ENCODE measurements around the gene ALPK1.
"Not testable (repeated sequence)": the region's sequence is repeated elsewhere in the genome, so short reads cannot be mapped to it uniquely, and the experiment has no call there.

The ALPK1 gene

DNA sequence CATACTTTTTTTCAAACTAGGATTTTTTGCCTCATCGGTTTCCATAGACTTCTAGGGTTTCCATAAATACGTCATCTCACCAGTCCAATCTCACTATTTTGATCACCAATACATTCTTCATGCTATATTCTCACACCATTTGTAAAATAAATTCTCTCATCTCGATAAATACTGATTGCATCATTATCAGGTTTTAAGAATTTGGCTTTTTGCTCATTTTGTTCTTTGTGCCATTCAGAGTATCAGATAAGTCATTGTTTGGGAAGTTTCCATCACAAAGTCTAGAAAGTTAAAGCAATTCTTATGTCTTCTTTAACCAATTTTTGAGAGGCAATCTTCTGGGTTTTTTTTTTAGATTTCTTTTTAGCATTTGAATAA is 81.1 kb downstream of the ALPK1 start:
- no peak for DNase-seq (ENCODE audit: low read depth in 2 of 2)

- DNase-seq (ENCODE audit: low read depth in 2 of 2): no peak
Observed at GRCh38 chr4:112378858-112379257, 81.7 kb downstream of the ALPK1 start.

DNA sequence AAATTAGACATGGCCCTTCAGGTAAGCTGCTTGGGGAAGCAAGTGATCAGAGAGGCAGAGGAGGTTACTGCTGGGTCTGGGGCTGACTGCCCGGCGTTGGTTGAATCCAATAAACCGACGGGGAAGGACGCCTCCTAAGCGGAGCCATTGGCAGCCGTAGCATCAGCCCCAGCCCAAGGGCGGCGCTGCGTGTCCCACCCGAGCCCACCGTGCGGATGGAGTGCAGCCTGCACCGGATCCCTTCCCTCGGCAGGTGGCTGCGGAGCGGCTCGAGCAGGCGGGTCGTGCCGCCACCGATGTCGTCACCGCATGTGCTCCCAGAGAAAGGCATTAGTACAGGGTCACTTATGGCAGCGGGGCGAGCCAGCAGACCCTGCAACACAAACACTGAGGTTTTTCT is 82.1 kb downstream of the ALPK1 start:
- no peak for DNase-seq (ENCODE audit: low read depth in 2 of 2)

DNA sequence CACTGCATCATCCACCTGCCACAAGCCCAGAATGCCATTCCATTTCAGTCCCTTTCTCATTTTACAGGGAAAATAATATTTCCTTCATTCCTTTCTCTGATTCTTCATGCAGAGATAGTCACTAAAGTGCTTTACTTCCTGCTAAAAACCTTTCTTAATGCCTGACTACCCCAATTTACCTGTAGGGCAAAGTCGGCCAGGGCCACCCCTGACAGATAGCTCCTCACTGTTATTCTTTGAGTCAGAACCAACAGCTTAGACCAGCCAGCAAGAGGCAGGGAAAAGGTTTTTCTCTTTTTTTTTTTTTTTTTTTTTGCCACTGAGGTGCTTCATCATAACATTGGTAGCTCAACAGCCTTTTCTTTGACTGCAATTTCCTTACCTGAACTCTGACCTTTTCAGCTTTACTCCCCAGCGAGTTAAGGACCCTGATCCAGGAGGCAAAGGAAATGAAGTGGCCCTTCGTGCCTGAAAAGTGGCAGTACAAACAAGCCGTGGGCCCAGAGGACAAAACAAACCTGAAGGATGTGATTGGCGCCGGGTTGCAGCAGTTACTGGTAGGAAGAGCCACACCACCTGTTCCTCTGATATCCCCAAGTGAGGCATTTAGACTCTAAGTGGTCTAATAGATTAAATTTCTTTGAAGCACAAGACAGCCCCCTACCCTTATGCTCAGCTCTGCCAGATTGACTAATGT is 85.0 kb downstream of the ALPK1 start:
- DNase-seq (ENCODE audit: low read depth in 2 of 2): no peak

DNA sequence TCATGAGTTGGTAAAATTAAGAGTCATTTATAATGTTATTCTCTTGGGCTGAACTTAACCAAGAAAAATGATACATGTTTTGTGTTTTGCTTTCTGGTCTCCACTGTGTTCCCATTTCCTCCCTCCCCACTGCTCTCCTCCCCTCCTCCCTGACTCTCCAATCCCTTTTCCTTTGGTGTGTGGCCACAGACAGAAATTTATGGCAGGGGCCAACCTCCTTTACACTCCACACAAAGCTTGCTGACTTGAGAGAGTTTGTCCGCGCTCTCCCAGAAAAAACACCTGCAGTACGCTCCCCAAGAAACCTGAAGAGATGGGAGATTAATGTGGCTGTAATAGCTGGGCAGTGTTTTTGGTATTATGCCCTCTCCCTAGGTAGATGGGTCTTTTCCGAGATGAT is 88.9 kb downstream of the ALPK1 start:
- DNase-seq (ENCODE audit: low read depth in 2 of 2): no peak

GRCh38 chr4:112402098-112402497 is 104.9 kb downstream of the ALPK1 start:
- DNase-seq (ENCODE audit: low read depth in 2 of 2): no peak

GRCh38 chr4:112403101-112403945 is 106.2 kb downstream of the ALPK1 start:
- no peak for DNase-seq (ENCODE audit: low read depth in 2 of 2)

DNA sequence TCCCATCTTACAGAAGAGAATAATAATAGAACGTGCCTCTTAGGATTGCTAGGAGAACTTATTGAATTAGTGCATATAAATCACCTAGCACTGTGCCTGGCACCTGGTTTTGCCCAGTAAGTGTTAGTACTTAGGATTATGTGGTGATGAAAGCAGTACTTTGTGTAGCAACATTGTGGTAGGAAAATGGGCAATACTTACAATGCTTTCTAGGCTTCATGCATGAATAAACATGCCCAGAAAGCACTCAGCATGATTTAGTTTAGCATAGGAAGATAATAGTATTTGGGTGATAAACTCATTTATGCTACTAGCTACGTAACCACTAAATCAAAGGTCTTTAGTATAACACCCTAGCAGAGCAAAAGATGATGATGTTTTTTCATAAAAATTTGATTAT is 113.2 kb downstream of the ALPK1 start:
- no peak for DNase-seq (ENCODE audit: low read depth in 2 of 2)

DNA sequence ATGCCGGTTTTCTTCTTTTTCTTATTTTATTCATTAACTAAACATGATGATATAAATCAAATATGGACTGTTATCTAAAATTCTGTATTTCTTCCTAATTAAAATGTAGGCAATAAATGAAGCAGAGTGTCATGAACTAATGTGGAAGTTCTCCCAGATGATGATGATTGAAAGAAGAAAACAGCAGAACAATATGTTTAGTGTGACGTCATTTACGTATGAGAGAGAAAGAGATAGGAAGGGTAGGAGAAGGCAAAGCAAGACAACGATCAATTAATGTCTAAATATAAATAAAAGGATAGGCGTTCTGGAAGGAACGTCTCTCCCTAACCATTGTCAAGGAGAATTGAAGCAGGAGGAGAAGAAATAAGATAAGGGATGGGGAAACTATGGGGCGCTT is 113.6 kb downstream of the ALPK1 start:
- no peak for DNase-seq (ENCODE audit: low read depth in 2 of 2)

- no peak for DNase-seq (ENCODE audit: low read depth in 2 of 2)
Observed at GRCh38 chr4:112411781-112412550, 114.8 kb downstream of the ALPK1 start.

DNA sequence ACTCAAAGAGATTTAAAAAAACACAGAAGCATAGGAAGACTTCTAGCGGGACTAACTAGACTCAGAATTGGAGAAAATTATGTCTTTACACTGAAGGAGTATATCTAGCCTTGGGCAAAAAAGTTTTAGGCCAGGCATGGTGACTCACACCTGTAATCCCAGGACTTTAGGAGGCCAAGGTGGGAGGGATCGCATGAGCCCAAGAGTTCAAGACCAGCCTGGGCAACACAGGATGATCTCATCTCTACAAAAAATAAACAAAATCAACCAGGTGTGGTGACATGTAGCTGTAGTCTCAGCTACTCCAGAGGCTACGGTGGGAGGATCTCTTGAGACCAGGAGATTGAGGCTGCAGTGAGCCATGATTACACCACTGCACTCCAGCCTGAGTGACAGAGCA is 119.3 kb downstream of the ALPK1 start:
- no peak for DNase-seq (ENCODE audit: low read depth in 2 of 2)

GRCh38 chr4:112418092-112418491 is 120.9 kb downstream of the ALPK1 start:
- DNase-seq (ENCODE audit: low read depth in 2 of 2): no peak

GRCh38 chr4:112421911-112422310 is 124.7 kb downstream of the ALPK1 start:
- DNase-seq (ENCODE audit: low read depth in 2 of 2): no peak

DNA sequence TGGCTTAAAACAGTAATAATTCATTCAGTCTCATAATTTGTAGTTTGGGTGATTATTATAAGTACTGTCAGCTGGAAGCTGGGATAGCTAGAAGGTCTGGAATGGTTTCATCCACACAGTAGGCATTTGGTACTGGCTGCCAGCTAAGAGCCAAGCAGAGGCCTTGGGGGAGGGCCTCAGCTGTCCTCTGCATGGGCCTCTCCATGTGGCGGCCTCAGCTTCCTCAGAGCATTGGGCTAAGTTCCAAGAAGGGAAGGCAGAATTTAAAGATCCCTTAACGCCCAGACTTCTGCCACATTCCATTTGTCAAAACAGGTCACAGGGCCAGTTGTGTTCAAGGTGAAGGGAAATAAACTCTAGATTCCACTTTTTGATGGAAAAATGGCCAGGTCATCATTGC is 125.5 kb downstream of the ALPK1 start:
- DNase-seq (ENCODE audit: low read depth in 2 of 2): no peak

GRCh38 chr4:112423591-112423990 is 126.4 kb downstream of the ALPK1 start:
- DNase-seq (ENCODE audit: low read depth in 2 of 2): no peak

DNA sequence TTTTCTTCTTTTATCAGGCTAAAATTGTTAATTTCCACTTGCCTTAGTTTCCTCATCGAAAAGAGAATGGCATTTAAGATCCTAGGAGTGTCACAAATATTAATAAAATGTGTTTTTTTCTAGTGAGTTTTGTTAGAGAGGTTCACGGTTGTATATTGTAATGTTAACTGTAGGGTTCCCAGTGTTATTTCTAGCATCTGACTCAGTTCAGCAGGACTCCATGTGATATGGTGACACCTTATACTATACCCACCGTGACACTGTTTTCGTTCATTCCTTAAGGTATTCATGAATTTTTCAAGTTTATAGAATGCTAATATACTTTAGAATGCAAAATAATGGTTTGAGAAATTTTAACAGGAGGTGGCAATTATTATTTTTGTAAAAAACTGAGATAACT is 128.7 kb downstream of the ALPK1 start:
- no peak for DNase-seq (ENCODE audit: low read depth in 2 of 2)

DNA sequence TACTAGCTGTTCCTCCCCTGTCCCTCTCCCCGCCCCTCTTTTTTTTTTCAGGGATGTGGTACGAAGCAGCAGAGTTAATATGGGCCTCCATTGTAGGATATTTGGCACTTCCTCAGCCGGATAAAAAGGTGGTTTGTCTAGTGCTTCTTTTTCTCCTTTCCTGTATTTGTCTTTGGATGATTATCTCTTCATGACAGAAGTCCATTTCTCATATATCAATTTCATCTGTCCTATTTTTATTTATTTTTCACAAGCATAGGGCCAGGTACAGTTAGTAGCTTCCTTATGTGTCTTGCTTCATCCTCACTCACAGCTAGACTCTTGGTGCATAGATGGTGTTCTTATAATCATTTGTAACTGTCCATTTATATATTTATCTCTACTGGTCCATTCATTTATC is 129.2 kb downstream of the ALPK1 start:
- DNase-seq (ENCODE audit: low read depth in 2 of 2): no peak

DNA sequence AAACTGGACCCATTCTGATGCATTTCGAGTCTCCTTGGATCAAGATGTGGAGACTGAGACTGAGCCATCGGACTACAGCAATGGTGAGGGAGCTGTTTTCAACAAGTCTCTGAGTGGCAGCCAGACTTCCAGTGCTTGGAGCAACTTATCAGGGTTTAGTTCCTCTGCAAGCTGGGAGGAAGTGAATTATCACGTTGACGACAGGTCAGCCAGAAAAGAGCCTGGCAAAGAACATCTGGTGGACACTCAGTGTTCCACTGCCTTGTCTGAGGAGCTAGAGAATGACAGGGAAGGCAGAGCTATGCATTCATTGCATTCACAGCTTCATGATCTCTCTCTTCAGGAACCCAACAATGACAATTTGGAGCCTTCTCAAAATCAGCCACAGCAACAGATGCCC is 134.0 kb downstream of the ALPK1 start:
- no peak for DNase-seq (ENCODE audit: low read depth in 2 of 2)

GRCh38 chr4:112436987-112437386 is 139.8 kb downstream of the ALPK1 start:
- no peak for DNase-seq (ENCODE audit: low read depth in 2 of 2)

DNA sequence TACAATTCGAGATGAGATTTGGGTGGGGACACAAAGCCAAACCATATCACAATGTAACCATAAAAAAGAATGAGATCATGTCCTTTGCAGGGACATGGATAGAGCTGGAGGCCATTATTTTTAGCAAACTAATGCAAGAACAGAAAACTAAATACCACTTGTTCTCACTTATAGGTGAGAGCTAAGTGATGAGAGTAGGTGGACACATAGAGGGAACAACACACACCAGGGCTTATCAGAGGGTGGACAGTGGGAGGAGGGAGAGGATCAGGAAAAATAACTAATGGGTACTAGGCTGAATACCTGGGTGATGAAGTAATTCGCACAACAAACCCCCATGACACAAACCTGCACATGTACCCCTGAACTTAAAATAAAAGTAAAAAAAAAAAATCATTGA is 145.1 kb downstream of the ALPK1 start:
- DNase-seq (ENCODE audit: low read depth in 2 of 2): not testable (repeated sequence)

DNA sequence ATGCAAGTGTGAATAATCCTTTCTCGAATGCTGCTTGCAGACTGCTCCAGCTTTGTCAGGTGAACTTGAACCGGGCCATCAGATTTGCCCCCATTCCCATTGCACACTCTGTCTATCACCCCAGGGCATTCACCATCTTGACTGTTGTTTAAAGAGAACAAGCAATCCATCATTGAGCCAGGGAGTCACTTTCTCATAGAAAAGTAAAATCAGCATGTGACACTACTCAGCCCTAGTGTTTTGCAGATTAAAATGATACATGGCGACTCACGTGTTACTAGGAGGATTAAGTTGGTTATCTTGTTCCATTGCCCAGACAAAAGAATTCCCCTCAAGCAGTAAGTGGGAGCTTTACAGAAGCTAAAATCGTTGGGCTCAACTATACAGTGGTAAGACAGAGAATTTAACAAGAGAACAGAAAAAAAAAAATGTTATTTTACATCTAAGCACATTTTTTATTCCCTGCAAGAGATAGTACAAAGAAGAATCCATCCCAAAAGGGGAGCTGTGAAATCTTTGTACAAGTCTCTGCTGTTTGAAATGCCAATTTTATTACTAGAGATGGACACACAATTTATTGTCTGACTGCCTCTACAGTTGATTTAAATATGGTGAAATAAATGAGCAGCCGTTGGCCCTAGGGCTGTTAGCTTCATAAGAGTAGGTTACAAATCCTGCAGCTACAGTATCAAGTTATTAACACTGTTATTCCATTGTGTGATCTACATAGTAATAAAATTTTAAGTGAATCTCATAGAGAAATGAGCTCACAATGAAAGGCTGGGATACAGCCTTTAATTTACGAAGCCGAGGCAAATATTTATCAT is 151.3 kb downstream of the ALPK1 start:
- no peak for DNase-seq (ENCODE audit: low read depth in 2 of 2)

- no peak for DNase-seq (ENCODE audit: low read depth in 2 of 2)
Observed at GRCh38 chr4:112449708-112450107, 152.5 kb downstream of the ALPK1 start.

All from stimulated activated CD8-positive, alpha-beta memory T cell treated with anti-CD3 and anti-CD28 coated beads, Interleukin-2, amount 100 ng/mL, for 48 hours (primary cell).